Measurements from ENCODE around the gene METTL27.

METTL27 gene

GRCh38 chr7:73830681-73831583, 11.4 kb downstream of the METTL27 start, which contains the start of gene CLDN4:
CLDN4 (plus strand) TSS chr7:73830996; CDS start chr7:73831202, 206 bp downstream.
- DNase-seq (ENCODE audit: insufficient read length, low spot score): no peak
- TF ChIP-seq POLR2AphosphoS5 (IDR thresholded peaks at IDR 0.05; ENCODE audit: low read depth, low read length) (no peak), PAX5 (IDR thresholded peaks at IDR 0.05; ENCODE audit: insufficient read depth, low read length, severe bottlenecking) (no peak), SPI1 (IDR thresholded peaks at IDR 0.05; ENCODE audit: low read depth, low read length) (no peak), TAF1 (IDR thresholded peaks at IDR 0.05; ENCODE audit: low read depth, low read length) (no peak)
- FAIRE-seq: no peak

- no peak for DNase-seq (ENCODE audit: insufficient read length, low spot score)
- no peak for FAIRE-seq
- TF ChIP-seq POU2F2 (IDR thresholded peaks at IDR 0.05; ENCODE audit: low read depth, low read length) (no peak), PAX5 (IDR thresholded peaks at IDR 0.05; ENCODE audit: insufficient read depth, low read length, severe bottlenecking) (no peak), POLR2A (IDR thresholded peaks at IDR 0.05; ENCODE audit: low read depth, low read length) (no peak), TAF1 (IDR thresholded peaks at IDR 0.05; ENCODE audit: low read depth, low read length) (no peak), SPI1 (IDR thresholded peaks at IDR 0.05; ENCODE audit: low read depth, low read length) (no peak), POLR2AphosphoS5 (IDR thresholded peaks at IDR 0.05; ENCODE audit: low read depth, low read length) (no peak)
These were observed 12.2 kb downstream of the METTL27 start for GRCh38 chr7:73829921-73830680.

GRCh38 chr7:73829505-73829904, 12.8 kb downstream of the METTL27 start:
- FAIRE-seq: no peak
- no peak for DNase-seq (ENCODE audit: insufficient read length, low spot score)
- no peak for TF ChIP-seq POLR2A (IDR thresholded peaks at IDR 0.05; ENCODE audit: low read depth, low read length)
- TF ChIP-seq PAX5 (IDR thresholded peaks at IDR 0.05; ENCODE audit: insufficient read depth, low read length, severe bottlenecking): no peak
- TF ChIP-seq SPI1 (IDR thresholded peaks at IDR 0.05; ENCODE audit: low read depth, low read length): no peak
- no peak for TF ChIP-seq POLR2AphosphoS5 (IDR thresholded peaks at IDR 0.05; ENCODE audit: low read depth, low read length)
- no peak for TF ChIP-seq TAF1 (IDR thresholded peaks at IDR 0.05; ENCODE audit: low read depth, low read length)
- TF ChIP-seq POU2F2 (IDR thresholded peaks at IDR 0.05; ENCODE audit: low read depth, low read length): no peak

GRCh38 chr7:73828972-73829371, 13.3 kb downstream of the METTL27 start:
- FAIRE-seq (no peak), DNase-seq (ENCODE audit: insufficient read length, low spot score) (no peak)
- TF ChIP-seq POLR2AphosphoS5 (IDR thresholded peaks at IDR 0.05; ENCODE audit: low read depth, low read length) (no peak), PAX5 (IDR thresholded peaks at IDR 0.05; ENCODE audit: insufficient read depth, low read length, severe bottlenecking) (no peak), TAF1 (IDR thresholded peaks at IDR 0.05; ENCODE audit: low read depth, low read length) (no peak), POU2F2 (IDR thresholded peaks at IDR 0.05; ENCODE audit: low read depth, low read length) (no peak), POLR2A (IDR thresholded peaks at IDR 0.05; ENCODE audit: low read depth, low read length) (no peak), SPI1 (IDR thresholded peaks at IDR 0.05; ENCODE audit: low read depth, low read length) (no peak)

GRCh38 chr7:73828107-73828803, 14.1 kb downstream of the METTL27 start:
- FAIRE-seq (no peak), DNase-seq (ENCODE audit: insufficient read length, low spot score) (no peak)
- TF ChIP-seq SPI1 (IDR thresholded peaks at IDR 0.05; ENCODE audit: low read depth, low read length): no peak
- no peak for TF ChIP-seq PAX5 (IDR thresholded peaks at IDR 0.05; ENCODE audit: insufficient read depth, low read length, severe bottlenecking)
- no peak for TF ChIP-seq POLR2AphosphoS5 (IDR thresholded peaks at IDR 0.05; ENCODE audit: low read depth, low read length)
- no peak for TF ChIP-seq POU2F2 (IDR thresholded peaks at IDR 0.05; ENCODE audit: low read depth, low read length)
- TF ChIP-seq POLR2A (IDR thresholded peaks at IDR 0.05; ENCODE audit: low read depth, low read length): no peak
- no peak for TF ChIP-seq TAF1 (IDR thresholded peaks at IDR 0.05; ENCODE audit: low read depth, low read length)

- DNase-seq (ENCODE audit: insufficient read length, low spot score) (no peak), FAIRE-seq (no peak)
- no peak for TF ChIP-seq POLR2A (IDR thresholded peaks at IDR 0.05; ENCODE audit: low read depth, low read length)
These were observed 14.7 kb downstream of the METTL27 start for GRCh38 chr7:73827567-73828106.

GRCh38 chr7:73824986-73825385, 17.3 kb downstream of the METTL27 start:
- no peak for FAIRE-seq
- no peak for TF ChIP-seq PAX5 (IDR thresholded peaks at IDR 0.05; ENCODE audit: insufficient read depth, low read length, severe bottlenecking)

GRCh38 chr7:73823873-73824592, 18.3 kb downstream of the METTL27 start:
- FAIRE-seq: no peak
- no peak for DNase-seq (ENCODE audit: insufficient read length, low spot score)
- TF ChIP-seq PAX5 (IDR thresholded peaks at IDR 0.05; ENCODE audit: insufficient read depth, low read length, severe bottlenecking) (no peak), SPI1 (IDR thresholded peaks at IDR 0.05; ENCODE audit: low read depth, low read length) (no peak), POLR2A (IDR thresholded peaks at IDR 0.05; ENCODE audit: low read depth, low read length) (no peak)

More at GRCh38 chr7:73824986-73825385, 17.3 kb downstream of the METTL27 start:
- DNase-seq (ENCODE audit: insufficient read length, low spot score): no peak

- no peak for TF ChIP-seq SPI1 (IDR thresholded peaks at IDR 0.05; ENCODE audit: low read depth, low read length)
- no peak for TF ChIP-seq TAF1 (IDR thresholded peaks at IDR 0.05; ENCODE audit: low read depth, low read length)
- TF ChIP-seq POU2F2 (IDR thresholded peaks at IDR 0.05; ENCODE audit: low read depth, low read length): no peak
- no peak for TF ChIP-seq PAX5 (IDR thresholded peaks at IDR 0.05; ENCODE audit: insufficient read depth, low read length, severe bottlenecking)
- no peak for TF ChIP-seq POLR2AphosphoS5 (IDR thresholded peaks at IDR 0.05; ENCODE audit: low read depth, low read length)
- TF ChIP-seq POLR2A (IDR thresholded peaks at IDR 0.05; ENCODE audit: low read depth, low read length): no peak
- DNase-seq (ENCODE audit: insufficient read length, low spot score) (no peak), FAIRE-seq (no peak)
These were observed 19.1 kb downstream of the METTL27 start for GRCh38 chr7:73823257-73823656.

All from GM12891 (cell line).